ENCODE data around the gene PEX1. TPM values are rescaled to one million over a fixed set of nuclear protein-coding genes. Genes with fewer than 3 reads are reported as not detected.

Gene PEX1
- total and polyA plus RNA-seq, 2 of the 13 experiments (the other 11 are each of a cell fraction or from before 2014, with no cell fraction given): 16.6 to 22.4 TPM

DNA sequence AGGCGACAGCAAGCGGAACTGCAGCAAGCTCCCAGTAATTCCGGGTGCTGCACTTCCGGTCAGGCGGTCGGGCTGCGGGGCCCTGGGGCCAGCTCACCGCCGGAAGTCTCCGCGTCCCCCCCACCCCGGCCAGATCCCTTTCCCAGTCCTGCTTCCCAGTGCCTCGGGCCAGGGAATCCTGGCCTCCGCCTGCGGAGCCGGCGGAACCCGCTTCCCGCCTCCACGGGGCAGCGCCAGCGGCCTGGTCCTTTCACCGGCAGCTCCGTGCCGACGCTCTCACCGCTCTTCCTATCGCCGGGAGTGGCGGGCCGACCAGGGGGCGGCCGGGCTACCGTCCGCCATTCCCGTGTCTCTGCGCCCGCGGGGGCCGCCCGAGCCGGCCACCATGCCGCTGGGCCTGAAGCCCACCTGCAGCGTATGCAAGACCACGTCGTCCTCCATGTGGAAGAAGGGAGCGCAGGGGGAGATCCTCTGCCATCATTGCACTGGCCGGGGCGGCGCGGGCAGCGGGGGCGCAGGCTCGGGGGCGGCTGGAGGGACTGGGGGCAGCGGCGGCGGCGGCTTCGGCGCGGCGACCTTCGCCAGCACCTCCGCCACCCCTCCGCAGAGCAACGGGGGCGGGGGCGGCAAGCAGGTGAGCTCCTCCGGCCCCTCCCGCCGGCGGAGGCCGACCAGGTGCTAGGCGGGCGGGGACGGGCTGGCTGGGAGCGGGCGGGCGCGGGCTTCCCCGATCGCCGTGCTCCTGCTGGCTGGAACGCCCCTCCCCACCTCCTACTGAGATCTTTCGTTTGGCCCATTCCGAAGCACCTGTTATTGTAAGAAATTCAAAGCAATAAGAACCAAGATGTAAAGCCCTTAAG, 80.7 kb downstream of the PEX1 start, which contains the start of gene GATAD1 (continued):
- TF ChIP-seq, protein P1, sequence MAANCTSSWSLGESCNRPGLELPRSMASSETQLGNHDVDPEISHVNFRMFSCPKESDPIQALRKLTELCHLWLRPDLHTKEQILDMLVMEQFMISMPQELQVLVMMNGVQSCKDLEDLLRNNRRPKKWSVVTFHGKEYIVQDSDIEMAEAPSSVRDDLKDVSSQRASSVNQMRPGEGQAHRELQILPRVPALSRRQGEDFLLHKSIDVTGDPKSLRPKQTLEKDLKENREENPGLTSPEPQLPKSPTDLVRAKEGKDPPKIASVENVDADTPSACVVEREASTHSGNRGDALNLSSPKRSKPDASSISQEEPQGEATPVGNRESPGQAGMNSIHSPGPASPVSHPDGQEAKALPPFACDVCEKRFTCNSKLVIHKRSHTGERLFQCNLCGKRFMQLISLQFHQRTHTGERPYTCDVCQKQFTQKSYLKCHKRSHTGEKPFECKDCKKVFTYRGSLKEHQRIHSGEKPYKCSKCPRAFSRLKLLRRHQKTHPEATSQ (CRISPR knock-in tag; IDR thresholded peaks at IDR 0.05; ENCODE audit: borderline replicate concordance): peak; percentile 48; the same call in 1 of the 2 replicates
- peak; percentile 59; the same call in 1 of the 2 replicates for TF ChIP-seq IRF2 (CRISPR knock-in tag; IDR thresholded peaks at IDR 0.05)
- peak; percentile 68; the same call in 1 of the 2 replicates for TF ChIP-seq ZNF350 (CRISPR knock-in tag; IDR thresholded peaks at IDR 0.05; ENCODE audit: borderline replicate concordance, low read depth)
- TF ChIP-seq, protein P2, sequence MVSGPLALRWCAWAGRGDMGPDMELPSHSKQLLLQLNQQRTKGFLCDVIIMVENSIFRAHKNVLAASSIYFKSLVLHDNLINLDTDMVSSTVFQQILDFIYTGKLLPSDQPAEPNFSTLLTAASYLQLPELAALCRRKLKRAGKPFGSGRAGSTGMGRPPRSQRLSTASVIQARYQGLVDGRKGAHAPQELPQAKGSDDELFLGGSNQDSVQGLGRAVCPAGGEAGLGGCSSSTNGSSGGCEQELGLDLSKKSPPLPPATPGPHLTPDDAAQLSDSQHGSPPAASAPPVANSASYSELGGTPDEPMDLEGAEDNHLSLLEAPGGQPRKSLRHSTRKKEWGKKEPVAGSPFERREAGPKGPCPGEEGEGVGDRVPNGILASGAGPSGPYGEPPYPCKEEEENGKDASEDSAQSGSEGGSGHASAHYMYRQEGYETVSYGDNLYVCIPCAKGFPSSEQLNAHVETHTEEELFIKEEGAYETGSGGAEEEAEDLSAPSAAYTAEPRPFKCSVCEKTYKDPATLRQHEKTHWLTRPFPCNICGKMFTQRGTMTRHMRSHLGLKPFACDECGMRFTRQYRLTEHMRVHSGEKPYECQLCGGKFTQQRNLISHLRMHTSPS (CRISPR knock-in tag; IDR thresholded peaks at IDR 0.05; ENCODE audit: low read depth): no peak
- no peak for TF ChIP-seq PLRG1 (conservative IDR thresholded peaks at IDR 0.05)
- TF ChIP-seq, protein P3, sequence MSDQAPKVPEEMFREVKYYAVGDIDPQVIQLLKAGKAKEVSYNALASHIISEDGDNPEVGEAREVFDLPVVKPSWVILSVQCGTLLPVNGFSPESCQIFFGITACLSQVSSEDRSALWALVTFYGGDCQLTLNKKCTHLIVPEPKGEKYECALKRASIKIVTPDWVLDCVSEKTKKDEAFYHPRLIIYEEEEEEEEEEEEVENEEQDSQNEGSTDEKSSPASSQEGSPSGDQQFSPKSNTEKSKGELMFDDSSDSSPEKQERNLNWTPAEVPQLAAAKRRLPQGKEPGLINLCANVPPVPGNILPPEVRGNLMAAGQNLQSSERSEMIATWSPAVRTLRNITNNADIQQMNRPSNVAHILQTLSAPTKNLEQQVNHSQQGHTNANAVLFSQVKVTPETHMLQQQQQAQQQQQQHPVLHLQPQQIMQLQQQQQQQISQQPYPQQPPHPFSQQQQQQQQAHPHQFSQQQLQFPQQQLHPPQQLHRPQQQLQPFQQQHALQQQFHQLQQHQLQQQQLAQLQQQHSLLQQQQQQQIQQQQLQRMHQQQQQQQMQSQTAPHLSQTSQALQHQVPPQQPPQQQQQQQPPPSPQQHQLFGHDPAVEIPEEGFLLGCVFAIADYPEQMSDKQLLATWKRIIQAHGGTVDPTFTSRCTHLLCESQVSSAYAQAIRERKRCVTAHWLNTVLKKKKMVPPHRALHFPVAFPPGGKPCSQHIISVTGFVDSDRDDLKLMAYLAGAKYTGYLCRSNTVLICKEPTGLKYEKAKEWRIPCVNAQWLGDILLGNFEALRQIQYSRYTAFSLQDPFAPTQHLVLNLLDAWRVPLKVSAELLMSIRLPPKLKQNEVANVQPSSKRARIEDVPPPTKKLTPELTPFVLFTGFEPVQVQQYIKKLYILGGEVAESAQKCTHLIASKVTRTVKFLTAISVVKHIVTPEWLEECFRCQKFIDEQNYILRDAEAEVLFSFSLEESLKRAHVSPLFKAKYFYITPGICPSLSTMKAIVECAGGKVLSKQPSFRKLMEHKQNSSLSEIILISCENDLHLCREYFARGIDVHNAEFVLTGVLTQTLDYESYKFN (CRISPR knock-in tag; conservative IDR thresholded peaks at IDR 0.05): 0 out of 2 replicates have a peak, but pooled peaks have one; percentile 32
- TF ChIP-seq, protein P4, sequence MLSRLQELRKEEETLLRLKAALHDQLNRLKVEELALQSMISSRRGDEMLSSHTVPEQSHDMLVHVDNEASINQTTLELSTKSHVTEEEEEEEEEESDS (CRISPR knock-in tag; IDR thresholded peaks at IDR 0.05; ENCODE audit: borderline replicate concordance): no peak
- TF ChIP-seq PHF8 (CRISPR knock-in tag; IDR thresholded peaks at IDR 0.05): peak; percentile 97
- TF ChIP-seq, protein P5, sequence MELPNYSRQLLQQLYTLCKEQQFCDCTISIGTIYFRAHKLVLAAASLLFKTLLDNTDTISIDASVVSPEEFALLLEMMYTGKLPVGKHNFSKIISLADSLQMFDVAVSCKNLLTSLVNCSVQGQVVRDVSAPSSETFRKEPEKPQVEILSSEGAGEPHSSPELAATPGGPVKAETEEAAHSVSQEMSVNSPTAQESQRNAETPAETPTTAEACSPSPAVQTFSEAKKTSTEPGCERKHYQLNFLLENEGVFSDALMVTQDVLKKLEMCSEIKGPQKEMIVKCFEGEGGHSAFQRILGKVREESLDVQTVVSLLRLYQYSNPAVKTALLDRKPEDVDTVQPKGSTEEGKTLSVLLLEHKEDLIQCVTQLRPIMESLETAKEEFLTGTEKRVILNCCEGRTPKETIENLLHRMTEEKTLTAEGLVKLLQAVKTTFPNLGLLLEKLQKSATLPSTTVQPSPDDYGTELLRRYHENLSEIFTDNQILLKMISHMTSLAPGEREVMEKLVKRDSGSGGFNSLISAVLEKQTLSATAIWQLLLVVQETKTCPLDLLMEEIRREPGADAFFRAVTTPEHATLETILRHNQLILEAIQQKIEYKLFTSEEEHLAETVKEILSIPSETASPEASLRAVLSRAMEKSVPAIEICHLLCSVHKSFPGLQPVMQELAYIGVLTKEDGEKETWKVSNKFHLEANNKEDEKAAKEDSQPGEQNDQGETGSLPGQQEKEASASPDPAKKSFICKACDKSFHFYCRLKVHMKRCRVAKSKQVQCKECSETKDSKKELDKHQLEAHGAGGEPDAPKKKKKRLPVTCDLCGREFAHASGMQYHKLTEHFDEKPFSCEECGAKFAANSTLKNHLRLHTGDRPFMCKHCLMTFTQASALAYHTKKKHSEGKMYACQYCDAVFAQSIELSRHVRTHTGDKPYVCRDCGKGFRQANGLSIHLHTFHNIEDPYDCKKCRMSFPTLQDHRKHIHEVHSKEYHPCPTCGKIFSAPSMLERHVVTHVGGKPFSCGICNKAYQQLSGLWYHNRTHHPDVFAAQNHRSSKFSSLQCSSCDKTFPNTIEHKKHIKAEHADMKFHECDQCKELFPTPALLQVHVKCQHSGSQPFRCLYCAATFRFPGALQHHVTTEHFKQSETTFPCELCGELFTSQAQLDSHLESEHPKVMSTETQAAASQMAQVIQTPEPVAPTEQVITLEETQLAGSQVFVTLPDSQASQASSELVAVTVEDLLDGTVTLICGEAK (IDR thresholded peaks at IDR 0.05): peak; percentile 80
- TF ChIP-seq, protein P5 (CRISPR knock-in tag; IDR thresholded peaks at IDR 0.05): peak; percentile 81
- no peak; the same call in 1 of the 2 replicates for TF ChIP-seq ZNF143 (CRISPR knock-in tag; IDR thresholded peaks at IDR 0.05)
- peak; percentile 67; the same call in 1 of the 2 replicates for TF ChIP-seq ZNF205 (CRISPR knock-in tag; IDR thresholded peaks at IDR 0.05)
